NB4 (cell line): Measurements from ENCODE around the gene PJA1.

ENCODE experiments used
- DNase-seq: peaks from one replicate; pipeline ENCODE4 v3.0.0; 2010; ENCODE audit warnings: low read depth
- H3K4me3 ChIP-seq: one replicate; pipeline ENCODE4 v1.5.1; 2011; ENCODE audit warnings: mild to moderate bottlenecking, low read depth, low read length, moderate library complexity
- MAX ChIP-seq: IDR thresholded peaks from 2 replicates; pipeline ENCODE4 v1.6.1; 2011; ENCODE audit warnings: low read depth, low read length
- MYC ChIP-seq: IDR thresholded peaks from 2 replicates; pipeline ENCODE4 v1.6.1; 2011; ENCODE audit warnings: low read depth, low read length
- POLR2A ChIP-seq: IDR thresholded peaks from 2 replicates; pipeline ENCODE4 v1.6.1; 2011; ENCODE audit warnings: mild to moderate bottlenecking; ENCODE audit not compliant: insufficient read length; ENCODE audit errors: extremely low read depth
- TF ChIP-seq, protein P1 (sequence below): IDR thresholded peaks from one replicate; pipeline ENCODE4 v1.5.1; 2012; ENCODE audit warnings: low read depth, low read length

Gene PJA1

GRCh38 chrX:69117876-69118526 is 47.3 kb downstream of the PJA1 start:
- TF ChIP-seq MYC = no peak
- TF ChIP-seq POLR2A = no peak
- TF ChIP-seq, protein P1, sequence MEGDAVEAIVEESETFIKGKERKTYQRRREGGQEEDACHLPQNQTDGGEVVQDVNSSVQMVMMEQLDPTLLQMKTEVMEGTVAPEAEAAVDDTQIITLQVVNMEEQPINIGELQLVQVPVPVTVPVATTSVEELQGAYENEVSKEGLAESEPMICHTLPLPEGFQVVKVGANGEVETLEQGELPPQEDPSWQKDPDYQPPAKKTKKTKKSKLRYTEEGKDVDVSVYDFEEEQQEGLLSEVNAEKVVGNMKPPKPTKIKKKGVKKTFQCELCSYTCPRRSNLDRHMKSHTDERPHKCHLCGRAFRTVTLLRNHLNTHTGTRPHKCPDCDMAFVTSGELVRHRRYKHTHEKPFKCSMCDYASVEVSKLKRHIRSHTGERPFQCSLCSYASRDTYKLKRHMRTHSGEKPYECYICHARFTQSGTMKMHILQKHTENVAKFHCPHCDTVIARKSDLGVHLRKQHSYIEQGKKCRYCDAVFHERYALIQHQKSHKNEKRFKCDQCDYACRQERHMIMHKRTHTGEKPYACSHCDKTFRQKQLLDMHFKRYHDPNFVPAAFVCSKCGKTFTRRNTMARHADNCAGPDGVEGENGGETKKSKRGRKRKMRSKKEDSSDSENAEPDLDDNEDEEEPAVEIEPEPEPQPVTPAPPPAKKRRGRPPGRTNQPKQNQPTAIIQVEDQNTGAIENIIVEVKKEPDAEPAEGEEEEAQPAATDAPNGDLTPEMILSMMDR = no peak
- TF ChIP-seq MAX = no peak
- DNase-seq = no peak
- no peak overlapping the region for H3K4me3 ChIP-seq

DNA sequence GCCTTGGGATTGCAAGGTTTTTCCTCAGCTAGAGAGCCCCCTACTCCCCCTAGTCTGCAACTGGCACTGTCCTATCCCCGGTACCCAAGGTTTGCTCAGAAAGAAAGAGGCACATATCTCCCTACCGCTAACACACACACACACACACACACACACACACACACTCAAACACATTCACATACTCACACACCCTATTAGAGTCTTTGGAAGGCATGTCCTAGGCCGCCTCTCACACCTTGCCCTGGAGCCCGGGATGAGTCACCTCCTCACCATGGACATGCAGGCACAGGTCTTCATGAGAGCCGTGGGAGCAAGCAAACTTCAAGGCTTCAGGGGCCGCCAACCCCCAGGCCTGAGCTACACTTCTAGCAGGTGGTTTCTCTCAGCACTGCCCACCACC is 49.2 kb downstream of the PJA1 start:
- no peak for DNase-seq
- H3K4me3 ChIP-seq = no peak overlapping the region
- TF ChIP-seq MAX = no peak
- TF ChIP-seq MYC = no peak
- no peak for TF ChIP-seq POLR2A
- TF ChIP-seq, protein P1 = no peak

GRCh38 chrX:69113723-69114122 is 51.5 kb downstream of the PJA1 start:
- TF ChIP-seq POLR2A = no peak
- DNase-seq = no peak
- H3K4me3 ChIP-seq = no peak overlapping the region
